Measurements from ENCODE around the gene SYTL1. TPM values are rescaled to one million over a fixed set of nuclear protein-coding genes. Genes with fewer than 3 reads are reported as not detected.
A peak's percentile ranks its signal among the peaks of the same experiment; 100 is the strongest.

SYTL1 gene
- total and polyA plus RNA-seq, 9 of the 15 experiments (the other 6 are each of a cell fraction or from before 2014, with no cell fraction given), result 0.04 to 9.3 (median 1.7) TPM

DNA sequence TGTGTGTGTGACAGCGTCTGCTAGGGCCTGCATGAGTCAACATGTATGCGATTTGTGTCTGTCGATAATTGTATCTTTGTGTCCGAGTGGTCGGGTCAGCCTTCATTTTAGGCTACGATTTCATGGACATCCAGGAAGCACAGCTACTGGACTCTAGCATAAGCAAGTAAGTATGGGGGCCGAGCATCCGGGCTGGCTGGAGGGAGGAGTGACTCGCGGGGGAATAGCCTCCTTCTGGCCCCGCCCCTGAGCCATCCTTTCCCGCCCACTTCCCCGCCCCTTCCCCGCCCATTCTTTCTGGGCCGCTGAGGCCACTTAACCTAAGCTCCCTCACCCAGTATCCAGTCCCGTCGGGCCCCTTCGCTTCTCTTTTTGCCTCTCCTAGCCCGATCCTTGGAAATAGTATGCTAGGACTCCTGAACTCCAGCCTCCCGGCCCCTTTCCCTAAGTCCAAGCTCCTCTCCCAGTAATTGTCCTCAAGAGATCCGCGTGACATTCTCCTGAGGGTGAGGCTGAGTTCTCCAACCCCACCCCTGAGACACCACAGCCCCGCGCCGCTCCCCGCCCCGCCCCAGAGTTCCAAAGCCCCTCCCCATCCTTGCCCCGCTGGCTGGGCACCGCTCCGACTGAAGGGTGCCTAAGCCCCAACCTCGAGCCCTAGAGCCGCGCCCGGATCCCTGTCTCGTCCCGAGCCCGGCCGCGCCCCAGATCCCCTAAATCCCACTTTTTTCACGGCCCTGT is 23.7 kb downstream of the SYTL1 start (continued):
- TF ChIP-seq BMI1 (IDR thresholded peaks at IDR 0.05; ENCODE audit: low read length) (no peak), EP300 (IDR thresholded peaks at IDR 0.05; ENCODE audit: low read length) (peak; percentile 56), ZNF551 (CRISPR knock-in tag; IDR thresholded peaks at IDR 0.05) (no peak), SMAD2 (IDR thresholded peaks at IDR 0.05; ENCODE audit: low read depth, low read length) (0 out of 2 replicates have a peak, but pooled peaks have one; percentile 71), NFRKB (IDR thresholded peaks at IDR 0.05; ENCODE audit: low read depth) (0 out of 2 replicates have a peak, but pooled peaks have one; percentile 22), TAF1 (IDR thresholded peaks at IDR 0.05; ENCODE audit: control insufficient read depth, extremely low read depth, insufficient read depth, low read length, severe bottlenecking) (peak; percentile 64), CHCHD3 (CRISPR knock-in tag; IDR thresholded peaks at IDR 0.05) (no peak), SIN3A (IDR thresholded peaks at IDR 0.05; ENCODE audit: borderline replicate concordance in 2 of 2, control insufficient read depth in 1 of 2, low read depth in 2 of 2, low read length in 2 of 2) (peak in 1 of 2 experiments; percentile 1; a peak in 1 of 4 replicates), PHF20 (IDR thresholded peaks at IDR 0.05; ENCODE audit: partially characterized antibody) (peak; percentile 65), ATF1 (CRISPR knock-in tag; IDR thresholded peaks at IDR 0.05) (no peak), ATF1 (tag; IDR thresholded peaks at IDR 0.05) (no peak), ZNF184 (CRISPR knock-in tag; IDR thresholded peaks at IDR 0.05) (no peak), ZNF830 (CRISPR knock-in tag; IDR thresholded peaks at IDR 0.05) (no peak), POLR2AphosphoS5 (IDR thresholded peaks at IDR 0.05; ENCODE audit: control insufficient read depth, insufficient read depth, low read depth, low read length) (peak; percentile 65)
- TF ChIP-seq, protein P1, sequence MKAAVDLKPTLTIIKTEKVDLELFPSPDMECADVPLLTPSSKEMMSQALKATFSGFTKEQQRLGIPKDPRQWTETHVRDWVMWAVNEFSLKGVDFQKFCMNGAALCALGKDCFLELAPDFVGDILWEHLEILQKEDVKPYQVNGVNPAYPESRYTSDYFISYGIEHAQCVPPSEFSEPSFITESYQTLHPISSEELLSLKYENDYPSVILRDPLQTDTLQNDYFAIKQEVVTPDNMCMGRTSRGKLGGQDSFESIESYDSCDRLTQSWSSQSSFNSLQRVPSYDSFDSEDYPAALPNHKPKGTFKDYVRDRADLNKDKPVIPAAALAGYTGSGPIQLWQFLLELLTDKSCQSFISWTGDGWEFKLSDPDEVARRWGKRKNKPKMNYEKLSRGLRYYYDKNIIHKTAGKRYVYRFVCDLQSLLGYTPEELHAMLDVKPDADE (conservative IDR thresholded peaks at IDR 0.05; ENCODE audit: control insufficient read depth, low read depth, low read length), result no peak
- TF ChIP-seq, protein P2, sequence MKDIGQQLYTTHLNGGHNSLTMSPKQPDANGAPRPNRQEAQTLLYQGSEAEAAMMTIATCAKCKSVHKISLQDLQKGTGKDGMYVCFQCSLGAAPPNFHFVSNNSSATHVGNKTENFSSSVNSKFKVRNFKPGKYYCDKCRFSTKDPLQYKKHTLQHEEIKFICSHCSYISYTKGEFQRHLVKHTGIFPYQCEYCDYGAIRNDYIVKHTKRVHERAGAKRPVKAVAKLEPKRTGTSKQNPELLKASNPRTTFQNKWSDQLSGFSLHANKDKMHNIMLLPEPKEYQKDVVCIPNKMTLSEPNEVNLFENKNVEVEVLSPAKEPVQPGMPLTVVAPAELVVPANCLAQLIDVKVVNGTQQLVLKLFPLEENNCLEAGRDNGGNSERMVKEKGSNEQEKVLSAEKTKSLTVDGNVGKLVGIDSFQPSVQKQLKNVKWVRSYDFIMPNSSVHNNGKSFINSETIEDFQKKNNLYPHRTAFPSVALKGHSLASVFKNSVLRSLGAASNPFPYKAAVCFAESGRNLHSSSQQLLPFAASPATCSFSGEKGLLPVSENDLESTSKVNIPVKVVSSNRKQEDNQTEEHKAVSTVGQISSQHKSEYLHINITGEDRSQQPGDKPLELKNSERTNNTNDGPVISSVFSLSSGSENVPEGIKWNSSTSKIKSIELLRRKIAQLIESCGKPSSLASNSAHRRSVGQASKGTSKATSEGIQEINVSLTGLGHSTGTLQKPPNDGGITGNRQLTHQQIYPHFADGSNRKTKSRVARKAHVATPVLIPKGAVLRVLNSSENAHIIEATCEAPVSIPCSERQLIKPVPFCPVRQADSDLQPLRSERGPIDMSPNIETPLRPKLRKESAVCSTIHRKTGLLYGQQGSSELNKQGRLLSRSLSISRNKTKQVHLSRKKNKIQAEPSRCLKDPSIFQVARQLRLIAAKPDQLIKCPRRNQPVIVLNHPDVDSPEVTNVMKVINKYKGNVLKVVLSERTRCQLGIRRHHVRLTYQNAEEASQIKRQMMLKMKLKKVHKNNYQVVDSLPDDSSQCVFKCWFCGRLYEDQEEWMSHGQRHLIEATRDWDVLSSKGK (CRISPR knock-in tag; IDR thresholded peaks at IDR 0.05), result no peak
- TF ChIP-seq, protein P3, sequence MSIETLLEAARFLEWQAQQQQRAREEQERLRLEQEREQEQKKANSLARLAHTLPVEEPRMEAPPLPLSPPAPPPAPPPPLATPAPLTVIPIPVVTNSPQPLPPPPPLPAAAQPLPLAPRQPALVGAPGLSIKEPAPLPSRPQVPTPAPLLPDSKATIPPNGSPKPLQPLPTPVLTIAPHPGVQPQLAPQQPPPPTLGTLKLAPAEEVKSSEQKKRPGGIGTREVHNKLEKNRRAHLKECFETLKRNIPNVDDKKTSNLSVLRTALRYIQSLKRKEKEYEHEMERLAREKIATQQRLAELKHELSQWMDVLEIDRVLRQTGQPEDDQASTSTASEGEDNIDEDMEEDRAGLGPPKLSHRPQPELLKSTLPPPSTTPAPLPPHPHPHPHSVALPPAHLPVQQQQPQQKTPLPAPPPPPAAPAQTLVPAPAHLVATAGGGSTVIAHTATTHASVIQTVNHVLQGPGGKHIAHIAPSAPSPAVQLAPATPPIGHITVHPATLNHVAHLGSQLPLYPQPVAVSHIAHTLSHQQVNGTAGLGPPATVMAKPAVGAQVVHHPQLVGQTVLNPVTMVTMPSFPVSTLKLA (conservative IDR thresholded peaks at IDR 0.05), result peak in 1 of 2 experiments; percentile 56; a peak in 2 of 4 replicates
- TF ChIP-seq, protein P4, sequence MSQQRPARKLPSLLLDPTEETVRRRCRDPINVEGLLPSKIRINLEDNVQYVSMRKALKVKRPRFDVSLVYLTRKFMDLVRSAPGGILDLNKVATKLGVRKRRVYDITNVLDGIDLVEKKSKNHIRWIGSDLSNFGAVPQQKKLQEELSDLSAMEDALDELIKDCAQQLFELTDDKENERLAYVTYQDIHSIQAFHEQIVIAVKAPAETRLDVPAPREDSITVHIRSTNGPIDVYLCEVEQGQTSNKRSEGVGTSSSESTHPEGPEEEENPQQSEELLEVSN (IDR thresholded peaks at IDR 0.05; ENCODE audit: borderline replicate concordance in 1 of 2, extremely low read depth in 1 of 2, insufficient read depth in 1 of 2, insufficient read length in 1 of 2, low read depth in 1 of 2, low read length in 1 of 2, poor library complexity in 1 of 2, severe bottlenecking in 1 of 2), result peak in 1 of 2 experiments; percentile 43

Measured in K562 (cell line).